ENCODE data around the gene OR4X2. TPM values are rescaled to one million over a fixed set of nuclear protein-coding genes. Genes with fewer than 3 reads are reported as not detected.
"Not testable (repeated sequence)": the region's sequence is repeated elsewhere in the genome, so short reads cannot be mapped to it uniquely, and the experiment has no call there.

OR4X2 gene, protein sequence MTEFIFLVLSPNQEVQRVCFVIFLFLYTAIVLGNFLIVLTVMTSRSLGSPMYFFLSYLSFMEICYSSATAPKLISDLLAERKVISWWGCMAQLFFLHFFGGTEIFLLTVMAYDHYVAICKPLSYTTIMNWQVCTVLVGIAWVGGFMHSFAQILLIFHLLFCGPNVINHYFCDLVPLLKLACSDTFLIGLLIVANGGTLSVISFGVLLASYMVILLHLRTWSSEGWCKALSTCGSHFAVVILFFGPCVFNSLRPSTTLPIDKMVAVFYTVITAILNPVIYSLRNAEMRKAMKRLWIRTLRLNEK
- not detected for total RNA-seq (ENCODE audit: unreplicated experiment)
- long read RNA-seq: 0 reads

- Mint-ChIP-seq H3K27ac (ENCODE audit: unreplicated experiment) (no peak within 1 kb of the TSS), H3K27me3 (ENCODE audit: unreplicated experiment) (peaks cover 5% of the 10 kb centered on the region), H3K4me1 (ENCODE audit: unreplicated experiment) (no peaks in the 10 kb centered on the region), H3K9me3 (ENCODE audit: unreplicated experiment) (peaks cover 49% of the 10 kb centered on the region), H3K4me3 (ENCODE audit: unreplicated experiment) (peak within 1 kb of the TSS; percentile 1), H3K36me3 (ENCODE audit: low read depth, unreplicated experiment) (peaks cover 22% of the 10 kb centered on the region)
- DNase-seq (ENCODE audit: low spot score): no peak
- TF ChIP-seq, protein P1, sequence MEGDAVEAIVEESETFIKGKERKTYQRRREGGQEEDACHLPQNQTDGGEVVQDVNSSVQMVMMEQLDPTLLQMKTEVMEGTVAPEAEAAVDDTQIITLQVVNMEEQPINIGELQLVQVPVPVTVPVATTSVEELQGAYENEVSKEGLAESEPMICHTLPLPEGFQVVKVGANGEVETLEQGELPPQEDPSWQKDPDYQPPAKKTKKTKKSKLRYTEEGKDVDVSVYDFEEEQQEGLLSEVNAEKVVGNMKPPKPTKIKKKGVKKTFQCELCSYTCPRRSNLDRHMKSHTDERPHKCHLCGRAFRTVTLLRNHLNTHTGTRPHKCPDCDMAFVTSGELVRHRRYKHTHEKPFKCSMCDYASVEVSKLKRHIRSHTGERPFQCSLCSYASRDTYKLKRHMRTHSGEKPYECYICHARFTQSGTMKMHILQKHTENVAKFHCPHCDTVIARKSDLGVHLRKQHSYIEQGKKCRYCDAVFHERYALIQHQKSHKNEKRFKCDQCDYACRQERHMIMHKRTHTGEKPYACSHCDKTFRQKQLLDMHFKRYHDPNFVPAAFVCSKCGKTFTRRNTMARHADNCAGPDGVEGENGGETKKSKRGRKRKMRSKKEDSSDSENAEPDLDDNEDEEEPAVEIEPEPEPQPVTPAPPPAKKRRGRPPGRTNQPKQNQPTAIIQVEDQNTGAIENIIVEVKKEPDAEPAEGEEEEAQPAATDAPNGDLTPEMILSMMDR (IDR thresholded peaks at IDR 0.05; ENCODE audit: unreplicated experiment): no peak
Observed at GRCh38 chr11:48244804-48245203, at the start of gene OR4X2. Gene OR4X2, plus strand, starts transcription at chr11:48245104. Its CDS starts 0 bp downstream, at chr11:48245104.

- H3K4me3 Mint-ChIP-seq (ENCODE audit: unreplicated experiment): no peak overlapping the region
- no peak overlapping the region for H3K27ac Mint-ChIP-seq (ENCODE audit: unreplicated experiment)
- H3K36me3 Mint-ChIP-seq (ENCODE audit: low read depth, unreplicated experiment): no peaks in the 10 kb centered on the region
- TF ChIP-seq, protein P1 (IDR thresholded peaks at IDR 0.05; ENCODE audit: unreplicated experiment): no peak
- DNase-seq (ENCODE audit: low spot score): no peak
- peaks cover 16% of the 10 kb centered on the region for H3K9me3 Mint-ChIP-seq (ENCODE audit: unreplicated experiment)
- H3K27me3 Mint-ChIP-seq (ENCODE audit: unreplicated experiment): no peaks in the 10 kb centered on the region
- no peaks in the 10 kb centered on the region for H3K4me1 Mint-ChIP-seq (ENCODE audit: unreplicated experiment)
Observed at GRCh38 chr11:48207881-48208280, 37.0 kb upstream of the OR4X2 start.

DNA sequence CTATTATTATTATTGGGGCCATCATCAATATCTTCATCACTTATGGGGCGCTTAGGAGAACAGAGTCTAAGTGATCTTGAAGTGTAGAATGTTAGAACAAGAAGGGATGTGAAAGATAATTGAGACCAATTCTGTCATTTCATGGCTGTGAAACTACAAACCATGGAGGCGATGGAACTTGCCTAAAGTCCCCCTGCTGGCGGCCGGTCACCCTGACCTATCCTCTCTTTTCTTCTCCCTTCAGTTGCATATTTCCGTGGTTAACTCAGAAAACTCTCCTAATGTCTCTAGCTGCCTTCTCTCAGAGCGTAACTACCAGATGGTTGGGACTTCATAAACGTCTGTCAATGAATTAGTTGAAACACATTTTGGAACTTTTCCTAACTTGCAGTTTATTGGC is 34.9 kb upstream of the OR4X2 start:
- no peak overlapping the region for H3K4me3 Mint-ChIP-seq (ENCODE audit: unreplicated experiment)
- TF ChIP-seq, protein P1 (IDR thresholded peaks at IDR 0.05; ENCODE audit: unreplicated experiment): no peak
- peaks cover 25% of the 10 kb centered on the region for H3K9me3 Mint-ChIP-seq (ENCODE audit: unreplicated experiment)
- DNase-seq (ENCODE audit: low spot score): no peak
- H3K27ac Mint-ChIP-seq (ENCODE audit: unreplicated experiment): no peak overlapping the region
- peaks cover 8% of the 10 kb centered on the region for H3K36me3 Mint-ChIP-seq (ENCODE audit: low read depth, unreplicated experiment)
- peaks cover 7% of the 10 kb centered on the region for H3K27me3 Mint-ChIP-seq (ENCODE audit: unreplicated experiment)
- no peaks in the 10 kb centered on the region for H3K4me1 Mint-ChIP-seq (ENCODE audit: unreplicated experiment)

DNA sequence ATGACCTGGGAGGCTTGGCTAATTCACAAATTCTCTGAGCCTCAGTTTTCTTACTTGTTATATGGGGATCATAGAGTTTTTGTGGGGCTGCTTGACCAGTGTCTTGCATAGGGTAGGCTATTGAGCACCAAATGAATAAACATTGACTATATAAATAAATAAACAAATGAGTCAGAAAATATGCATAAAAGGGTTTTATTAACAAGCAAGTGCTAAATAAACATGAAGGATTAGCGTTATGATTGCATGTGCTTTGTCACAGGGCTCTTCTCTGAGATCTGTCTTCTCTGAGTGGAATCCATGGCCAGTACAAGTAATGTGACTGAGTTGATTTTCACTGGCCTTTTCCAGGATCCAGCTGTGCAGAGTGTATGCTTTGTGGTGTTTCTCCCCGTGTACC is 28.4 kb upstream of the OR4X2 start, which contains the start of gene OR4B1:
OR4B1 (plus strand) TSS at position 301 of the 400 bp plus-strand sequence; CDS start at position 301, 0 bp downstream.
- H3K27me3 Mint-ChIP-seq (ENCODE audit: unreplicated experiment): peaks cover 7% of the 10 kb centered on the region
- no peaks in the 10 kb centered on the region for H3K4me1 Mint-ChIP-seq (ENCODE audit: unreplicated experiment)
- H3K27ac Mint-ChIP-seq (ENCODE audit: unreplicated experiment): no peak within 1 kb of the TSS
- TF ChIP-seq, protein P1 (IDR thresholded peaks at IDR 0.05; ENCODE audit: unreplicated experiment): no peak
- H3K36me3 Mint-ChIP-seq (ENCODE audit: low read depth, unreplicated experiment): peaks cover 11% of the 10 kb centered on the region
- DNase-seq (ENCODE audit: low spot score): no peak
- peaks cover 25% of the 10 kb centered on the region for H3K9me3 Mint-ChIP-seq (ENCODE audit: unreplicated experiment)
- no peak within 1 kb of the TSS for H3K4me3 Mint-ChIP-seq (ENCODE audit: unreplicated experiment)

GRCh38 chr11:48228761-48229160 is 16.1 kb upstream of the OR4X2 start:
- TF ChIP-seq, protein P1 (IDR thresholded peaks at IDR 0.05; ENCODE audit: unreplicated experiment): no peak
- peaks cover 32% of the 10 kb centered on the region for H3K9me3 Mint-ChIP-seq (ENCODE audit: unreplicated experiment)
- DNase-seq (ENCODE audit: low spot score): no peak
- H3K4me3 Mint-ChIP-seq (ENCODE audit: unreplicated experiment): no peak overlapping the region
- H3K27ac Mint-ChIP-seq (ENCODE audit: unreplicated experiment): no peak overlapping the region
- H3K4me1 Mint-ChIP-seq (ENCODE audit: unreplicated experiment): no peaks in the 10 kb centered on the region
- peaks cover 8% of the 10 kb centered on the region for H3K27me3 Mint-ChIP-seq (ENCODE audit: unreplicated experiment)
- peaks cover 8% of the 10 kb centered on the region for H3K36me3 Mint-ChIP-seq (ENCODE audit: low read depth, unreplicated experiment)

DNA sequence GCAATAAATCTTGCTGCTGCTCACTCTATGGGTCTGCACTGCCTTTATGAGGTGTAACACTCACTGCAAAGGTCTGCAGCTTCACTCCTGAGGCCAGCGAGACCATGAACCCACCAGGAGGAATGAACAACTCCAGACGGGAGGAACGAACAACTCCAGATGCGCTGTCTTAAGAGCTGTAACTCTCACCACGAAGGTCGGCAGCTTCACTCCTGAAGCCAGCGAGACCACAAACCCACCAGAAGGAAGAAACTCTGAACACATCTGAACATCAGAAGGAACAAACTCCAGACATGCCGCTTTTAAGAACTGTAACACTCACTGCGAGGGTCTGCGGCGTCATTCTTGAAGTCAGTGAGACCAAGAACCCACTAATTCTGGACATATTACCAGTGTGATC is 14.8 kb upstream of the OR4X2 start:
- not testable (repeated sequence) for DNase-seq (ENCODE audit: low spot score); H3K27me3 Mint-ChIP-seq (ENCODE audit: unreplicated experiment); H3K4me3 Mint-ChIP-seq (ENCODE audit: unreplicated experiment); H3K36me3 Mint-ChIP-seq (ENCODE audit: low read depth, unreplicated experiment); H3K27ac Mint-ChIP-seq (ENCODE audit: unreplicated experiment); H3K4me1 Mint-ChIP-seq (ENCODE audit: unreplicated experiment)
- H3K9me3 Mint-ChIP-seq (ENCODE audit: unreplicated experiment): peaks cover 32% of the 10 kb centered on the region

Data from endothelial cell (in vitro differentiated cells).